OCI-LY3 (cell line): ENCODE data around the gene PRMT7.

Source experiments
- CTCF ChIP-seq: fragments of 200-600, 300-600 bp; sonication (generic); IDR thresholded peaks from 2 replicates; pipeline ENCODE4 v1.5.1; 2014; ENCODE audit warnings: antibody characterized with exemption, low read length, low read depth
- EZH2phosphoT487 ChIP-seq: fragments of 200-600 bp; shearing (Covaris generic); IDR thresholded peaks from 2 replicates; pipeline ENCODE4 v1.6.1; 2018; ENCODE audit warnings: antibody characterized with exemption, mixed run types, low read depth

- TF ChIP-seq CTCF (no peak), EZH2phosphoT487 (no peak)
Measured at GRCh38 chr16:68376590-68376989, 65.8 kb downstream of the PRMT7 start.
